ENCODE results near the gene GRID2. TPM values are rescaled to one million over a fixed set of nuclear protein-coding genes. Genes with fewer than 3 reads are reported as not detected.

GRID2 gene
- total RNA-seq, 1 experiment from 2014 or later: 2.2 TPM

DNA sequence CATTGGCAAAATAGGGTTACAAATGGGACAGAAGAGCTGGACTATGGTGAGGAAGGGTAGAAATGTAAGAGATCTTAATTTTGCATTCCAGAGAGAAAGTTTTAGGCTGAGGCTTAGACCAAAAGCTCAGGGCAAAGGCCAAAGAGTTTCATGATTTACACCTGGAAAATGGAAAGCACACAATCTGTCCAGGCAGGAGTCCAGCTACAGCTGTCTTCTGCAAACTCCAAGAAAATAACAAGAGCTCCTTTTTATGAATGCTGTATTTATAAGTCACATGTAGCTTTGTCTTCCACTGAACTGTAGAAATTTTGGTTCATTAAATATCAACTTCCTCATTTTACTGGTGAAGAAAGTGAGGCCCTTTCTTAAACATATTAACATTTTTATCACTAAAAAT is 1236.8 kb downstream of the GRID2 start:
- ATAC-seq: no peak
- no peaks in the 10 kb centered on the region for H3K9me2 ChIP-seq (replicated peaks; ENCODE audit: low read length)
- no peaks in the 10 kb centered on the region for H3K79me2 ChIP-seq (ENCODE audit: low read length)
- ChIA-PET POLR2A (ENCODE audit: unreplicated experiment) (no interaction called here), CTCF (no interaction called here)
- BruUV-seq (replicated peaks): no TSS peak
- H3K4me1 ChIP-seq (ENCODE audit: insufficient read depth, low read length): no peaks in the 10 kb centered on the region
- H3K27me3 ChIP-seq (ENCODE audit: low read length): no peaks in the 10 kb centered on the region
- DNase-seq: no peak
- H3F3A ChIP-seq (ENCODE audit: low read length, unreplicated experiment): no peaks in the 10 kb centered on the region
- no peak overlapping the region for H3K4me3 ChIP-seq (ENCODE audit: low read length)
- H3K9ac ChIP-seq (ENCODE audit: low read length): no peak overlapping the region
- intact Hi-C loops (cut with micrococcal nuclease): no loop called here
- H2AFZ ChIP-seq (ENCODE audit: low read length): no peak overlapping the region
- TF ChIP-seq CTCF (conservative IDR thresholded peaks at IDR 0.05; ENCODE audit: low read depth, low read length) (no peak), EZH2phosphoT487 (IDR thresholded peaks at IDR 0.05; ENCODE audit: borderline replicate concordance, low read length) (no peak), EZH2 (IDR thresholded peaks at IDR 0.05; ENCODE audit: low read length, unreplicated experiment) (no peak)
- no peaks in the 10 kb centered on the region for H3K9me3 ChIP-seq (ENCODE audit: low read length)
- H4K20me1 ChIP-seq (ENCODE audit: low read length): no peaks in the 10 kb centered on the region
- no peaks in the 10 kb centered on the region for H3K36me3 ChIP-seq (ENCODE audit: low read depth, low read length)
- H3K27ac ChIP-seq (ENCODE audit: low read length): no peak overlapping the region
- no peak overlapping the region for H3K4me2 ChIP-seq (ENCODE audit: low read length)

- Histone ChIP-seq H3F3A (ENCODE audit: low read length, unreplicated experiment) (no peaks in the 10 kb centered on the region), H3K4me2 (ENCODE audit: low read length) (no peak overlapping the region), H3K4me1 (ENCODE audit: insufficient read depth, low read length) (no peaks in the 10 kb centered on the region), H3K9me3 (ENCODE audit: low read length) (no peaks in the 10 kb centered on the region), H3K9me2 (replicated peaks; ENCODE audit: low read length) (no peaks in the 10 kb centered on the region), H3K4me3 (ENCODE audit: low read length) (no peak overlapping the region), H3K27me3 (ENCODE audit: low read length) (no peaks in the 10 kb centered on the region), H3K79me2 (ENCODE audit: low read length) (no peaks in the 10 kb centered on the region), H2AFZ (ENCODE audit: low read length) (no peak overlapping the region), H4K20me1 (ENCODE audit: low read length) (no peaks in the 10 kb centered on the region), H3K27ac (ENCODE audit: low read length) (no peak overlapping the region), H3K9ac (ENCODE audit: low read length) (no peak overlapping the region), H3K36me3 (ENCODE audit: low read depth, low read length) (no peaks in the 10 kb centered on the region)
- intact Hi-C loops (cut with micrococcal nuclease): no loop called here
- ATAC-seq (no peak), DNase-seq (no peak)
- BruUV-seq (replicated peaks): no TSS peak
- CTCF ChIA-PET: no interaction called here
- TF ChIP-seq EZH2 (IDR thresholded peaks at IDR 0.05; ENCODE audit: low read length, unreplicated experiment) (no peak), CTCF (conservative IDR thresholded peaks at IDR 0.05; ENCODE audit: low read depth, low read length) (no peak), EZH2phosphoT487 (IDR thresholded peaks at IDR 0.05; ENCODE audit: borderline replicate concordance, low read length) (no peak)
- POLR2A ChIA-PET (ENCODE audit: unreplicated experiment): no interaction called here
These were observed 1258.1 kb downstream of the GRID2 start for GRCh38 chr4:93561842-93562241.

DNA sequence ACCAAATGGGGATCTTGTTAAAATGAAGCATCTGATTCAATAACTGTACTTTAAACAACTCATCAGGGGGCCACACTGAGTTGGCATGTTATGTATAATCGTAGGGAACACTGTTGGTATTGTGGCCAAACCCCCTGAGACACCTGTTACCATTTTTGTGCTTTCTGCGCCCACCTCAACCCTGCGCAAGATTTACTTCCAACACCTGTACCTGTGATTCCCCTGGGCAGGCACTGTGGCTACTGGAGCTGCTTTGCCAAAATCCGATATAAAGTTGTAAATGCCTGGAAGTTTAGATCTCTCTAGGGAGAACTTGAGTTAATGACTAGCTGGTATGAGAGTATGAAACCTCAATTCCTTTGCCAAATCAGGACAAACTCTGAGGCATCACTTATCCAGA is 1265.0 kb downstream of the GRID2 start:
- Histone ChIP-seq H3F3A (ENCODE audit: low read length, unreplicated experiment) (no peaks in the 10 kb centered on the region), H3K4me1 (ENCODE audit: insufficient read depth, low read length) (no peaks in the 10 kb centered on the region), H3K9me3 (ENCODE audit: low read length) (no peaks in the 10 kb centered on the region), H3K27me3 (ENCODE audit: low read length) (no peaks in the 10 kb centered on the region), H3K36me3 (ENCODE audit: low read depth, low read length) (no peaks in the 10 kb centered on the region), H4K20me1 (ENCODE audit: low read length) (no peaks in the 10 kb centered on the region), H3K79me2 (ENCODE audit: low read length) (no peaks in the 10 kb centered on the region), H2AFZ (ENCODE audit: low read length) (no peak overlapping the region), H3K4me3 (ENCODE audit: low read length) (no peak overlapping the region), H3K4me2 (ENCODE audit: low read length) (no peak overlapping the region), H3K9me2 (replicated peaks; ENCODE audit: low read length) (no peaks in the 10 kb centered on the region), H3K9ac (ENCODE audit: low read length) (no peak overlapping the region), H3K27ac (ENCODE audit: low read length) (no peak overlapping the region)
- no peak for DNase-seq
- POLR2A ChIA-PET (ENCODE audit: unreplicated experiment): no interaction called here
- ATAC-seq: no peak
- intact Hi-C loops (cut with micrococcal nuclease): no loop called here
- CTCF ChIA-PET: no interaction called here
- TF ChIP-seq EZH2 (IDR thresholded peaks at IDR 0.05; ENCODE audit: low read length, unreplicated experiment) (no peak), CTCF (conservative IDR thresholded peaks at IDR 0.05; ENCODE audit: low read depth, low read length) (no peak), EZH2phosphoT487 (IDR thresholded peaks at IDR 0.05; ENCODE audit: borderline replicate concordance, low read length) (no peak)
- BruUV-seq (replicated peaks): no TSS peak
